Naive thymus-derived CD4-positive, alpha-beta T cell (primary cell): Measurements from ENCODE around the gene PSMC4. TPM values are rescaled to one million over a fixed set of nuclear protein-coding genes. Genes with fewer than 3 reads are reported as not detected.

ENCODE experiments used
- ATAC-seq: fragments of 150-1000 bp; cut with Tn5 transposase; 2 replicates; pipeline ENCODE4 v1.10.0; 2021; ENCODE audit warnings: mild to moderate bottlenecking, moderate library complexity
- CTCF ChIA-PET: fragments of 350-600 bp; sonication (Branson Sonifier 250); formaldehyde crosslinking; loops from one replicate; lab custom pipeline; 2021; ENCODE audit warnings: antibody characterized with exemption; lab: Charles Lee
- POLR2A ChIA-PET: fragments of 350-600 bp; sonication (Branson Sonifier 250); formaldehyde crosslinking; loops from one replicate; lab custom pipeline; 2021; ENCODE audit warnings: antibody characterized with exemption, inconsistent platforms; lab: Charles Lee
- DNase-seq, 9 donors: peaks; one replicate each; pipeline versions ENCODE4 v3.0.0 to v3.0.0-alpha.2; 2020 to 2022; ENCODE audit warnings: mixed read lengths in 1 of 9
- H3K27ac ChIP-seq: one replicate; pipeline ENCODE4 v1.7.0; 2013; ENCODE audit warnings: mild to moderate bottlenecking, low read depth, low read length, moderate library complexity
- H3K27me3 ChIP-seq, 2 donors: one replicate each; pipeline ENCODE4 v1.7.0; 2013; ENCODE audit warnings: low read length in 2 of 2, mild to moderate bottlenecking in 2 of 2, moderate library complexity in 2 of 2; ENCODE audit not compliant: control insufficient read depth in 2 of 2, insufficient read depth in 2 of 2
- H3K36me3 ChIP-seq, 3 experiments: 1 replicate in 2 of 3; 2 replicates in 1 of 3; pipeline ENCODE4 v1.7.0; 2013; ENCODE audit warnings: low read length in 3 of 3, mild to moderate bottlenecking in 3 of 3, moderate library complexity in 1 of 3; ENCODE audit not compliant: insufficient read depth in 3 of 3, control insufficient read depth in 2 of 3
- H3K4me1 ChIP-seq, 2 donors: one replicate each; pipeline ENCODE4 v1.7.0; 2013; ENCODE audit warnings: low read length in 2 of 2, mild to moderate bottlenecking in 2 of 2, moderate library complexity in 1 of 2; ENCODE audit not compliant: control insufficient read depth in 2 of 2, insufficient read depth in 2 of 2
- H3K4me3 ChIP-seq: 2 replicates; pipeline ENCODE4 v1.7.0; 2013; ENCODE audit warnings: mild to moderate bottlenecking, low read length
- H3K9me3 ChIP-seq, 3 experiments: 1 replicate in 2 of 3; 2 replicates in 1 of 3; pipeline ENCODE4 v1.7.0; 2013; ENCODE audit warnings: low read length in 3 of 3; ENCODE audit not compliant: control insufficient read depth in 2 of 3
- H3K27ac Mint-ChIP-seq, 9 donors: one replicate each; pipeline ENCODE4 v1.8.0; 2020 to 2022; ENCODE audit warnings: mixed read lengths in 9 of 9, mild to moderate bottlenecking in 8 of 9, moderate library complexity in 5 of 9, inconsistent platforms in 2 of 9
- H3K27me3 Mint-ChIP-seq, 5 donors: one replicate each; pipeline ENCODE4 v1.8.0; 2021 to 2022; ENCODE audit warnings: mixed read lengths in 5 of 5, mild to moderate bottlenecking in 1 of 5
- H3K36me3 Mint-ChIP-seq, 5 donors: one replicate each; pipeline ENCODE4 v1.8.0; 2020 to 2022; ENCODE audit warnings: mixed read lengths in 5 of 5, mild to moderate bottlenecking in 3 of 5, inconsistent platforms in 1 of 5
- H3K4me1 Mint-ChIP-seq, 7 donors: one replicate each; pipeline ENCODE4 v1.8.0; 2020 to 2022; ENCODE audit warnings: mixed read lengths in 7 of 7, mild to moderate bottlenecking in 3 of 7, inconsistent platforms in 1 of 7
- H3K4me3 Mint-ChIP-seq, 10 donors: one replicate each; pipeline ENCODE4 v1.8.0; 2020 to 2022; ENCODE audit warnings: mild to moderate bottlenecking in 10 of 10, mixed read lengths in 10 of 10, moderate library complexity in 6 of 10, inconsistent platforms in 2 of 10
- H3K9me3 Mint-ChIP-seq, 11 donors: one replicate each; pipeline ENCODE4 v1.8.0; 2020 to 2022; ENCODE audit warnings: mixed read lengths in 11 of 11, mild to moderate bottlenecking in 4 of 11, inconsistent platforms in 1 of 11, moderate library complexity in 1 of 11
- intact Hi-C, 2 donors: fragments of 100-400 bp; cut with micrococcal nuclease; formaldehyde crosslinking; loops; one replicate each; pipeline ENCODE4 v1.15.1; 2023
- polyA plus RNA-seq, 2 donors: library from polyadenylated mRNA; unstranded; fragments of 300-500 nt; fragmentation: Illumina TruSeq; gene quantifications; one replicate each; pipeline ENCODE4 v1.2.3, GENCODE V29; 2021
- total RNA-seq, 6 experiments: library from RNA in 5 of 6; stranded (reverse) in 5 of 6; gene quantifications; 1 replicate in 5 of 6; 2 replicates in 1 of 6; pipeline ENCODE4 v1.2.3 and lab custom pipeline; 2021 to 2026

The PSMC4 gene
- total and polyA plus RNA-seq, 7 experiments from 2014 or later, result 48.7 to 146 (median 72.7) TPM

- Mint-ChIP-seq H3K9me3 (peaks cover 4 to 20% (median 15%) of the 10 kb centered on the region in 11 donors), H3K27ac (peak overlapping the region in 8 of 9 donors; percentile 51 to 86 (median 76)), H3K27me3 (no peaks in the 10 kb centered on the region), H3K36me3 (peaks cover 0 to 26% (median 6%) of the 10 kb centered on the region in 5 donors), H3K4me3 (peak overlapping the region in 7 of 10 donors; percentile 28 to 69 (median 47)), H3K4me1 (peaks cover 54 to 87% (median 66%) of the 10 kb centered on the region in 7 donors)
- no peaks in the 10 kb centered on the region for H3K27me3 ChIP-seq
- peak overlapping the region; percentile 53 for H3K27ac ChIP-seq
- H3K4me3 ChIP-seq, result no peak overlapping the region
- H3K36me3 ChIP-seq, result no peaks in the 10 kb centered on the region
- DNase-seq, result no peak
- H3K4me1 ChIP-seq, result peaks cover 45 to 51% of the 10 kb centered on the region in 2 donors
- ATAC-seq, result no peak
- intact Hi-C loops, result no loop called here
- peaks cover 0 to 4% (median 0%) of the 10 kb centered on the region in 3 experiments for H3K9me3 ChIP-seq
- ChIA-PET POLR2A (interaction anchor here (0.7 to 6.2 kb wide), 7 partner anchors 9 to 154 kb away, joined by 3 to 62 read pairs (median 4); partner anchors contain the start of gene PSMC4), CTCF (interaction anchor here (4.0 kb wide), 1 partner anchor 34 kb away, joined by 37 read pairs; the partner anchor contains the start of gene PSMC4)
These were observed 34.9 kb upstream of the PSMC4 start for GRCh38 chr19:39936020-39936419.

- no peaks in the 10 kb centered on the region for H3K36me3 ChIP-seq
- ATAC-seq (no peak), DNase-seq (no peak)
- H3K27me3 ChIP-seq, result no peaks in the 10 kb centered on the region
- intact Hi-C loops, result loop anchor here (1.0 kb wide), 2 partner anchors 34 to 35 kb away; partner anchors contain the start of gene PSMC4 (in 1 of the 2)
- H3K4me1 ChIP-seq, result peaks cover 51 to 57% of the 10 kb centered on the region in 2 donors
- no peak overlapping the region for H3K4me3 ChIP-seq
- Mint-ChIP-seq H3K27me3 (no peaks in the 10 kb centered on the region), H3K9me3 (peaks cover 4 to 26% (median 16%) of the 10 kb centered on the region in 11 donors), H3K36me3 (peaks cover 0 to 30% (median 6%) of the 10 kb centered on the region in 5 donors), H3K27ac (peak overlapping the region; percentile 15 to 89 (median 74)), H3K4me1 (peaks cover 60 to 89% (median 72%) of the 10 kb centered on the region in 7 donors), H3K4me3 (peak overlapping the region in 9 of 10 donors; percentile 26 to 69 (median 56))
- peaks cover 0 to 4% (median 0%) of the 10 kb centered on the region in 3 experiments for H3K9me3 ChIP-seq
- CTCF ChIA-PET, result interaction anchor here (4.0 kb wide), 1 partner anchor 33 kb away, joined by 37 read pairs; the partner anchor contains the start of gene PSMC4
- H3K27ac ChIP-seq, result peak overlapping the region; percentile 53
- POLR2A ChIA-PET, result interaction anchor here (0.7 to 6.2 kb wide), 5 partner anchors 9 to 33 kb away, joined by 3 to 62 read pairs (median 11); partner anchors contain the start of gene PSMC4
These were observed 34.3 kb upstream of the PSMC4 start for GRCh38 chr19:39936622-39937021.

GRCh38 chr19:39937094-39937720 lies 33.8 kb upstream of the PSMC4 start:
- no peaks in the 10 kb centered on the region for H3K27me3 Mint-ChIP-seq
- peaks cover 0 to 4% (median 0%) of the 10 kb centered on the region in 3 experiments for H3K9me3 ChIP-seq
- H3K36me3 Mint-ChIP-seq, result peaks cover 0 to 34% (median 6%) of the 10 kb centered on the region in 5 donors
- H3K27ac ChIP-seq, result peak overlapping the region; percentile 53
- H3K4me3 Mint-ChIP-seq, result peak overlapping the region; percentile 32 to 69 (median 56)
- ChIA-PET POLR2A (interaction anchor here (1.4 to 6.2 kb wide), 4 partner anchors 8 to 33 kb away, joined by 4 to 62 read pairs (median 13); partner anchors contain the start of gene PSMC4), CTCF (interaction anchor here (4.0 kb wide), 1 partner anchor 33 kb away, joined by 37 read pairs; the partner anchor contains the start of gene PSMC4)
- H3K4me3 ChIP-seq, result no peak overlapping the region
- H3K27me3 ChIP-seq, result no peaks in the 10 kb centered on the region
- no peaks in the 10 kb centered on the region for H3K36me3 ChIP-seq
- intact Hi-C loops, result loop anchor here (1.0 kb wide), 2 partner anchors 33 to 34 kb away; partner anchors contain the start of gene PSMC4 (in 1 of the 2)
- peaks cover 65 to 90% (median 74%) of the 10 kb centered on the region in 7 donors for H3K4me1 Mint-ChIP-seq
- peak in 8 of 9 donors; percentile 18 to 56 (median 36) for DNase-seq
- H3K4me1 ChIP-seq, result peaks cover 54 to 62% of the 10 kb centered on the region in 2 donors
- ATAC-seq, result peak; percentile 61
- H3K9me3 Mint-ChIP-seq, result peaks cover 4 to 29% (median 16%) of the 10 kb centered on the region in 11 donors
- H3K27ac Mint-ChIP-seq, result peak overlapping the region in 8 of 9 donors; percentile 15 to 89 (median 76)

- Histone ChIP-seq H3K9me3 (peaks cover 0 to 4% (median 0%) of the 10 kb centered on the region in 3 experiments), H3K27me3 (no peaks in the 10 kb centered on the region), H3K4me3 (no peak overlapping the region), H3K4me1 (peaks cover 60 to 65% of the 10 kb centered on the region in 2 donors), H3K36me3 (no peaks in the 10 kb centered on the region), H3K27ac (peak overlapping the region; percentile 53)
- intact Hi-C loops, result loop anchor here (1.0 kb wide), 2 partner anchors 33 to 34 kb away; partner anchors contain the start of gene PSMC4 (in 1 of the 2)
- no peak for ATAC-seq
- H3K36me3 Mint-ChIP-seq, result peaks cover 0 to 36% (median 6%) of the 10 kb centered on the region in 5 donors
- H3K27me3 Mint-ChIP-seq, result no peaks in the 10 kb centered on the region
- peak overlapping the region in 7 of 9 donors; percentile 8 to 85 (median 60) for H3K27ac Mint-ChIP-seq
- peak overlapping the region in 7 of 10 donors; percentile 3 to 69 (median 37) for H3K4me3 Mint-ChIP-seq
- DNase-seq, result no peak
- H3K4me1 Mint-ChIP-seq, result peaks cover 69 to 94% (median 79%) of the 10 kb centered on the region in 7 donors
- POLR2A ChIA-PET, result interaction anchor here (1.4 to 6.2 kb wide), 3 partner anchors 12 to 32 kb away, joined by 4 to 62 read pairs (median 15); partner anchors contain the start of gene PSMC4
- CTCF ChIA-PET, result interaction anchor here (4.0 kb wide), 1 partner anchor 32 kb away, joined by 37 read pairs; the partner anchor contains the start of gene PSMC4
- H3K9me3 Mint-ChIP-seq, result peaks cover 4 to 29% (median 16%) of the 10 kb centered on the region in 11 donors
These were observed 33.2 kb upstream of the PSMC4 start for GRCh38 chr19:39937787-39938186.

GRCh38 chr19:39939556-39939955 lies 31.4 kb upstream of the PSMC4 start:
- ATAC-seq (no peak), DNase-seq (no peak)
- Mint-ChIP-seq H3K36me3 (peaks cover 4 to 41% (median 6%) of the 10 kb centered on the region in 5 donors), H3K27me3 (no peaks in the 10 kb centered on the region), H3K4me1 (peaks cover 75 to 95% (median 84%) of the 10 kb centered on the region in 7 donors), H3K27ac (peak overlapping the region in 5 of 9 donors; percentile 13 to 84 (median 43)), H3K4me3 (peak overlapping the region in 2 of 10 donors; percentile 29 to 47), H3K9me3 (peaks cover 4 to 29% (median 16%) of the 10 kb centered on the region in 11 donors)
- Histone ChIP-seq H3K27ac (no peak overlapping the region), H3K4me1 (peaks cover 70 to 72% of the 10 kb centered on the region in 2 donors), H3K9me3 (peaks cover 0 to 4% (median 0%) of the 10 kb centered on the region in 3 experiments), H3K36me3 (no peaks in the 10 kb centered on the region), H3K4me3 (no peak overlapping the region), H3K27me3 (no peaks in the 10 kb centered on the region)
- CTCF ChIA-PET, result interaction anchor here (0.7 to 1.9 kb wide), 2 partner anchors 9 to 31 kb away, joined by 3 to 7 read pairs; partner anchors contain the start of gene PSMC4
- intact Hi-C loops, result no loop called here
- POLR2A ChIA-PET, result interaction anchor here (1.0 to 4.4 kb wide), 3 partner anchors 11 to 31 kb away, joined by 3 to 91 read pairs (median 24); partner anchors contain the start of gene PSMC4
